Caco-2 (cell line): ENCODE results near the gene NGDN. TPM values are rescaled to one million over a fixed set of nuclear protein-coding genes. Genes with fewer than 3 reads are reported as not detected.

ENCODE experiments used
- BruUV-seq: library from RNA; stranded (reverse); fragments of 400-500 nt; replicated peaks from 2 replicates; lab custom pipeline; 2021; lab: Mats Ljungman, UMichigan
- CTCF ChIA-PET: fragments of 300-600 bp; sonication (Branson Sonifier 250); formaldehyde crosslinking; loops from one replicate; lab custom pipeline; 2022; ENCODE audit warnings: antibody characterized with exemption; lab: Charles Lee
- POLR2A ChIA-PET: fragments of 300-600 bp; sonication (Branson Sonifier 250); formaldehyde crosslinking; loops from one replicate; lab custom pipeline; 2022; ENCODE audit warnings: antibody characterized with exemption; lab: Charles Lee
- DNase-seq, 2 experiments: peaks; one replicate each; pipeline versions ENCODE4 v3.0.0 to v3.0.0-alpha.2; 2020 to 2022
- H3K27me3 ChIP-seq: replicated peaks from 2 replicates; pipeline ENCODE4 v1.6.0; 2011; ENCODE audit warnings: low read length; ENCODE audit not compliant: control insufficient read depth, insufficient read depth
- H3K36me3 ChIP-seq: 2 replicates; pipeline ENCODE4 v1.5.1; 2011; ENCODE audit warnings: low read length; ENCODE audit not compliant: control insufficient read depth, insufficient read depth
- H3K4me1 ChIP-seq: fragments of 250-450 bp; sonication (Bioruptor Pico); 2 replicates; pipeline ENCODE4 v1.5.1; 2020; ENCODE audit warnings: mild to moderate bottlenecking
- H3K4me3 ChIP-seq: 2 replicates; pipeline ENCODE4 v1.5.1; 2011; ENCODE audit warnings: low read depth, mild to moderate bottlenecking, control low read depth, low read length
- H3K9me3 ChIP-seq: fragments of 250-450 bp; sonication (Bioruptor Pico); 2 replicates; pipeline ENCODE4 v1.5.1; 2020; ENCODE audit warnings: mild to moderate bottlenecking, moderate library complexity
- H3K27ac Mint-ChIP-seq: one replicate; pipeline ENCODE4 v1.8.0; 2022; ENCODE audit warnings: mixed read lengths; ENCODE audit not compliant: unreplicated experiment
- H3K27me3 Mint-ChIP-seq: one replicate; pipeline ENCODE4 v1.8.0; 2022; ENCODE audit warnings: mixed read lengths; ENCODE audit not compliant: insufficient read depth, unreplicated experiment
- H3K36me3 Mint-ChIP-seq: one replicate; pipeline ENCODE4 v1.8.0; 2022; ENCODE audit warnings: mild to moderate bottlenecking, mixed read lengths; ENCODE audit not compliant: insufficient read depth, unreplicated experiment
- H3K4me1 Mint-ChIP-seq: one replicate; pipeline ENCODE4 v1.8.0; 2022; ENCODE audit warnings: low read depth, mixed read lengths; ENCODE audit not compliant: unreplicated experiment
- H3K4me3 Mint-ChIP-seq: one replicate; pipeline ENCODE4 v1.8.0; 2022; ENCODE audit warnings: mild to moderate bottlenecking, moderate library complexity, mixed read lengths; ENCODE audit not compliant: unreplicated experiment
- H3K9me3 Mint-ChIP-seq: one replicate; pipeline ENCODE4 v1.8.0; 2022; ENCODE audit warnings: mixed read lengths; ENCODE audit not compliant: unreplicated experiment
- CTCF ChIP-seq, 2 experiments: fragments of 200-600 bp in 1 of 2; IDR thresholded peaks; 1 replicate in 1 of 2; 2 replicates in 1 of 2; pipeline versions ENCODE4 v1.5.1 to v1.8.0; 2011 to 2022; ENCODE audit warnings: antibody characterized with exemption in 1 of 2, control low read depth in 1 of 2, inconsistent platforms in 1 of 2, low read depth in 1 of 2, low read length in 1 of 2, mild to moderate bottlenecking in 1 of 2, moderate library complexity in 1 of 2; ENCODE audit not compliant: insufficient read depth in 1 of 2, severe bottlenecking in 1 of 2, unreplicated experiment in 1 of 2
- intact Hi-C: fragments of 100-400 bp; cut with micrococcal nuclease; formaldehyde crosslinking; loops from one replicate; pipeline ENCODE4 v1.10.0; 2022; ENCODE audit not compliant: unreplicated experiment
- total RNA-seq: library from RNA; stranded (reverse); gene quantifications from 2 replicates; pipeline ENCODE4 v1.2.3, GENCODE V29; 2022

NGDN gene
- total RNA-seq, 1 experiment from 2014 or later = 55.0 TPM

DNA sequence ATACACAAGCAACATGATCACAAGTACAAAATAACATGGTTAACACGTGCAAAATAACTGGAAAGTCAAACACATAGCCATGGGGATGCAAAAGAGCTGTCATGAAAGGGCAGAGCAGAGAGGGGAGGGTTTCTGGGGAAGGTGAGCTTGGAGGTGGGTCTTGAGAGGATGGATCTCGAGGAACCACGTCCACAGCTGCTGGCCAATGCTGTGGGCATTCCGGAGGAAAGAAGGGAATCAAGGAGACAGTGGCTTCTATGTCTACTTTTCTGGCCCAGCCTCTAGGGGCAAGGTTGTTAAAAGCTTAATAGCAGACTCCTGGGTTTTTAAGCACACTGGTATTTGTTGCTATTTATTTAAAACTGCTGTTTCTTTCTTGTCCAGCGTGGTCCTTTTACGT lies 25.6 kb upstream of the NGDN start:
- H3K27me3 ChIP-seq = no peaks in the 10 kb centered on the region
- no TSS peak for BruUV-seq
- intact Hi-C loops = no loop called here
- H3K9me3 Mint-ChIP-seq = no peaks in the 10 kb centered on the region
- POLR2A ChIA-PET = no interaction called here
- H3K36me3 ChIP-seq = no peaks in the 10 kb centered on the region
- H3K4me3 ChIP-seq = no peak overlapping the region
- CTCF ChIA-PET = interaction anchor here (1.3 kb wide), 1 partner anchor 35 kb away, joined by 3 read pairs; no protein-coding TSS in a partner anchor
- H3K4me1 ChIP-seq = no peaks in the 10 kb centered on the region
- peaks cover 3% of the 10 kb centered on the region for H3K27me3 Mint-ChIP-seq
- H3K27ac Mint-ChIP-seq = no peak overlapping the region
- DNase-seq = no peak
- H3K4me3 Mint-ChIP-seq = no peak overlapping the region
- H3K9me3 ChIP-seq = no peaks in the 10 kb centered on the region
- TF ChIP-seq CTCF (IDR thresholded peaks at IDR 0.05; ENCODE audit: insufficient read depth in 1 of 2, low read depth in 1 of 2, low read length in 1 of 2, severe bottlenecking in 1 of 2, unreplicated experiment in 1 of 2) = no peak
- no peaks in the 10 kb centered on the region for H3K36me3 Mint-ChIP-seq
- peaks cover 9% of the 10 kb centered on the region for H3K4me1 Mint-ChIP-seq

DNA sequence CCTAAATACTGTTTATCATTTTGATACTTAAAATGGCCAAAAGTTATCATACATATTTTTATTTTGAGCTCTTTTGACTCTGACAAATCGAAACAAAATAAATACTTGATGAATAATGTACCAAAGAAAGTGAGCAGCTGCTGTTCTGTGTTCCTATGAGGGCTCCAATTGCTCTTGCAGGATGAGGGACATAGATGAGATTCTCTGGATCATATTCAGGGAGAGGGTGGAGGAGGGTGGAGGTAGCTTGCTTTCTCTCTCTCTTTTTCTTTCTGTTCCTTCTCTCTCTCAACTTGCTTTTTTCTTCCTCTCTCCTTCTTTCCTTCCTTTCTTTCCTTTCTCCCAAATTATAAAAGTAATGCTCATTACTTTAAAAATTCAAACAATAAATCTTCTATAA lies 25.2 kb upstream of the NGDN start:
- BruUV-seq = no TSS peak
- no peaks in the 10 kb centered on the region for H3K9me3 ChIP-seq
- H3K4me1 ChIP-seq = no peaks in the 10 kb centered on the region
- H3K4me1 Mint-ChIP-seq = peaks cover 9% of the 10 kb centered on the region
- ChIA-PET POLR2A (no interaction called here), CTCF (interaction anchor here (1.3 kb wide), 1 partner anchor 34 kb away, joined by 3 read pairs; no protein-coding TSS in a partner anchor)
- DNase-seq = no peak
- H3K4me3 Mint-ChIP-seq = no peak overlapping the region
- no peaks in the 10 kb centered on the region for H3K27me3 ChIP-seq
- TF ChIP-seq CTCF (IDR thresholded peaks at IDR 0.05; ENCODE audit: insufficient read depth in 1 of 2, low read depth in 1 of 2, low read length in 1 of 2, severe bottlenecking in 1 of 2, unreplicated experiment in 1 of 2) = no peak
- peaks cover 3% of the 10 kb centered on the region for H3K27me3 Mint-ChIP-seq
- no peak overlapping the region for H3K27ac Mint-ChIP-seq
- H3K36me3 ChIP-seq = no peaks in the 10 kb centered on the region
- H3K4me3 ChIP-seq = no peak overlapping the region
- H3K9me3 Mint-ChIP-seq = no peaks in the 10 kb centered on the region
- intact Hi-C loops = no loop called here
- H3K36me3 Mint-ChIP-seq = no peaks in the 10 kb centered on the region

DNA sequence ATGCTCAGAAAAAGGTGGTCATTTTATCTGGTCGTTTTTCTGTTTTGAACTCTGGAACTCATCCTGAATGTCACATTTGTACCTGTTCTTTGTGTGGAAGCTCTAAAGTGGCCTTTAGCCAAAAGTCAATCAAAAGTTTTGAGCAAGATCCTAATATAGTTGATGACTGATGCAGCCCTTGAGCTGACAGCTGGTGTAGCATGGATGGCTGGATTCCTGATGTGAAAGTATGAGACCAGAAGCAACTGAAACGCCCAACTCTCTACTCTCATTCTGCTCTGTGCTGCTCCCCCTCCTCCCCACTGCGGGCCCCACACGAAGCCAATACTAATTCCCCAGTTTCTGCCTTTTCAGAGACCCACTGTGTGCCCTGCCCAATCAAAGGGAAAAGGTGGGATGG lies 23.7 kb upstream of the NGDN start:
- Histone ChIP-seq H3K9me3 (no peaks in the 10 kb centered on the region), H3K27me3 (no peaks in the 10 kb centered on the region), H3K4me1 (no peaks in the 10 kb centered on the region), H3K36me3 (no peaks in the 10 kb centered on the region), H3K4me3 (no peak overlapping the region)
- intact Hi-C loops = no loop called here
- no peak overlapping the region for H3K4me3 Mint-ChIP-seq
- H3K4me1 Mint-ChIP-seq = peaks cover 9% of the 10 kb centered on the region
- no peaks in the 10 kb centered on the region for H3K36me3 Mint-ChIP-seq
- H3K27me3 Mint-ChIP-seq = peaks cover 3% of the 10 kb centered on the region
- ChIA-PET POLR2A (no interaction called here), CTCF (no interaction called here)
- TF ChIP-seq CTCF (IDR thresholded peaks at IDR 0.05; ENCODE audit: insufficient read depth in 1 of 2, low read depth in 1 of 2, low read length in 1 of 2, severe bottlenecking in 1 of 2, unreplicated experiment in 1 of 2) = no peak
- H3K9me3 Mint-ChIP-seq = no peaks in the 10 kb centered on the region
- DNase-seq = no peak
- no TSS peak for BruUV-seq
- H3K27ac Mint-ChIP-seq = no peak overlapping the region
